ENCODE measurements around the gene NFYC.
A peak's percentile ranks its signal among the peaks of the same experiment; 100 is the strongest.

Gene NFYC

DNA sequence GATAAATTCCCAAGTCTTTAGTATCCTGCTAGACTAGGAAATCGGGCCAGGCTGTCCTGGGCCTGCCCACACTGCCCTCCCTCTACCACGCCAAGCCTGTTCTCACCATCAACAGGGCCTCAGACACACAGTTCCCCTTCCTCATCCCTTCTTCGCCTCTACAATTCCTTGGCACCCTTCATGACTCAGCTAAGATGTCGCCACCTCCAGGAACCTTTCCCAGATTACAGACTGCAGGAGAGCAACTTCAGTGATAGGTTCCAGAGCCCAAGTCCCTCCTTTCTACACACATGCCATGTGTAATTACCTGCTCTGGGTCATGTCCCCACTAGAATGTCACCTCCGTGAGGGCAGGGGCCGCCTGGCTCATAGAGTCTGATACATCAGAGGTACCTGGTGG lies 29.4 kb upstream of the NFYC start:
- Histone ChIP-seq H3K9me3 (ENCODE audit: insufficient read depth, low read length, severe bottlenecking) (no peaks in the 10 kb centered on the region), H4K20me1 (ENCODE audit: insufficient read depth, low read length) (peaks cover 46% of the 10 kb centered on the region), H3K4me3 (ENCODE audit: low read depth in 1 of 2, low read length in 2 of 2) (no peak overlapping the region), H3K27ac (ENCODE audit: low read length) (peak overlapping the region; percentile 94), H3K4me1 (ENCODE audit: insufficient read depth, low read length) (peaks cover 57% of the 10 kb centered on the region), H3K79me2 (ENCODE audit: insufficient read depth, low read length) (peaks cover 17% of the 10 kb centered on the region), H3K27me3 (ENCODE audit: insufficient read depth, low read length, poor library complexity) (no peaks in the 10 kb centered on the region), H3K4me2 (ENCODE audit: insufficient read depth, low read length) (peak overlapping the region; percentile 95), H2AFZ (ENCODE audit: low read depth, low read length) (no peak overlapping the region), H3K36me3 (ENCODE audit: insufficient read depth, low read length) (no peaks in the 10 kb centered on the region), H3K9ac (ENCODE audit: low read depth, low read length) (0 out of 2 replicates have a peak overlapping the region, but pooled peaks have one; percentile 46)
- DNase-seq (no peak), ATAC-seq (ENCODE audit: insufficient read depth, low read depth) (no peak)
- TF ChIP-seq EZH2 (IDR thresholded peaks at IDR 0.05; ENCODE audit: borderline replicate concordance, low read depth, low read length, severe bottlenecking), result no peak
- TF ChIP-seq, protein P1, sequence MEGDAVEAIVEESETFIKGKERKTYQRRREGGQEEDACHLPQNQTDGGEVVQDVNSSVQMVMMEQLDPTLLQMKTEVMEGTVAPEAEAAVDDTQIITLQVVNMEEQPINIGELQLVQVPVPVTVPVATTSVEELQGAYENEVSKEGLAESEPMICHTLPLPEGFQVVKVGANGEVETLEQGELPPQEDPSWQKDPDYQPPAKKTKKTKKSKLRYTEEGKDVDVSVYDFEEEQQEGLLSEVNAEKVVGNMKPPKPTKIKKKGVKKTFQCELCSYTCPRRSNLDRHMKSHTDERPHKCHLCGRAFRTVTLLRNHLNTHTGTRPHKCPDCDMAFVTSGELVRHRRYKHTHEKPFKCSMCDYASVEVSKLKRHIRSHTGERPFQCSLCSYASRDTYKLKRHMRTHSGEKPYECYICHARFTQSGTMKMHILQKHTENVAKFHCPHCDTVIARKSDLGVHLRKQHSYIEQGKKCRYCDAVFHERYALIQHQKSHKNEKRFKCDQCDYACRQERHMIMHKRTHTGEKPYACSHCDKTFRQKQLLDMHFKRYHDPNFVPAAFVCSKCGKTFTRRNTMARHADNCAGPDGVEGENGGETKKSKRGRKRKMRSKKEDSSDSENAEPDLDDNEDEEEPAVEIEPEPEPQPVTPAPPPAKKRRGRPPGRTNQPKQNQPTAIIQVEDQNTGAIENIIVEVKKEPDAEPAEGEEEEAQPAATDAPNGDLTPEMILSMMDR (IDR thresholded peaks at IDR 0.05; ENCODE audit: borderline replicate concordance, extremely low read depth, low read length, poor library complexity, severe bottlenecking), result no peak

DNA sequence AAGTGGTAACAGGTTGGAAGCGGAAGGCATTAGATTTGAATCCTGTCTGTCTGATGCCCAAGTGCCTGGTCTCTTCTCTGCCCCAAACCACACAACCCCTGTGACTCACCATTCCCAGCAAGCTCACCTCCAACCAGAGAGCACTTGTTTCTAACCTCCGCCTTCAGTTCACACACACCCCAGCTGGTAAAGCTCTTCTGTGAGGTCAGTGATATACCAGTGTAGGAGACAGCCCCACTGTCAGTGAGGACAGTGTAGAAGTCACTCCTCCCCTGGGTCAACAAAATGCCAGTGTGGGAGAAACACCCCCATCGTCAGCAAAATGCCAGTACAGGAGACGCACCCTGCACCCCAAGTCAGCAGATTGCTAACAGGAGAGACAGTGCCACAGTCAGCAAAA lies 28.6 kb upstream of the NFYC start:
- peaks cover 17% of the 10 kb centered on the region for H3K79me2 ChIP-seq (ENCODE audit: insufficient read depth, low read length)
- no peak for TF ChIP-seq EZH2 (IDR thresholded peaks at IDR 0.05; ENCODE audit: borderline replicate concordance, low read depth, low read length, severe bottlenecking)
- TF ChIP-seq, protein P1 (IDR thresholded peaks at IDR 0.05; ENCODE audit: borderline replicate concordance, extremely low read depth, low read length, poor library complexity, severe bottlenecking), result no peak
- ATAC-seq (ENCODE audit: insufficient read depth, low read depth), result peak; percentile 31
- peak overlapping the region; percentile 46 for H3K9ac ChIP-seq (ENCODE audit: low read depth, low read length)
- H3K4me2 ChIP-seq (ENCODE audit: insufficient read depth, low read length), result peak overlapping the region; percentile 95
- peak; percentile 57 for DNase-seq
- H3K27me3 ChIP-seq (ENCODE audit: insufficient read depth, low read length, poor library complexity), result no peaks in the 10 kb centered on the region
- H3K4me3 ChIP-seq (ENCODE audit: low read depth in 1 of 2, low read length in 2 of 2), result peak overlapping the region in 1 of 2 experiments; percentile 81; a peak in 2 of 4 replicates
- H3K27ac ChIP-seq (ENCODE audit: low read length), result peak overlapping the region; percentile 94
- H3K4me1 ChIP-seq (ENCODE audit: insufficient read depth, low read length), result peaks cover 57% of the 10 kb centered on the region
- H3K36me3 ChIP-seq (ENCODE audit: insufficient read depth, low read length), result no peaks in the 10 kb centered on the region
- H2AFZ ChIP-seq (ENCODE audit: low read depth, low read length), result no peak overlapping the region
- peaks cover 43% of the 10 kb centered on the region for H4K20me1 ChIP-seq (ENCODE audit: insufficient read depth, low read length)
- no peaks in the 10 kb centered on the region for H3K9me3 ChIP-seq (ENCODE audit: insufficient read depth, low read length, severe bottlenecking)

DNA sequence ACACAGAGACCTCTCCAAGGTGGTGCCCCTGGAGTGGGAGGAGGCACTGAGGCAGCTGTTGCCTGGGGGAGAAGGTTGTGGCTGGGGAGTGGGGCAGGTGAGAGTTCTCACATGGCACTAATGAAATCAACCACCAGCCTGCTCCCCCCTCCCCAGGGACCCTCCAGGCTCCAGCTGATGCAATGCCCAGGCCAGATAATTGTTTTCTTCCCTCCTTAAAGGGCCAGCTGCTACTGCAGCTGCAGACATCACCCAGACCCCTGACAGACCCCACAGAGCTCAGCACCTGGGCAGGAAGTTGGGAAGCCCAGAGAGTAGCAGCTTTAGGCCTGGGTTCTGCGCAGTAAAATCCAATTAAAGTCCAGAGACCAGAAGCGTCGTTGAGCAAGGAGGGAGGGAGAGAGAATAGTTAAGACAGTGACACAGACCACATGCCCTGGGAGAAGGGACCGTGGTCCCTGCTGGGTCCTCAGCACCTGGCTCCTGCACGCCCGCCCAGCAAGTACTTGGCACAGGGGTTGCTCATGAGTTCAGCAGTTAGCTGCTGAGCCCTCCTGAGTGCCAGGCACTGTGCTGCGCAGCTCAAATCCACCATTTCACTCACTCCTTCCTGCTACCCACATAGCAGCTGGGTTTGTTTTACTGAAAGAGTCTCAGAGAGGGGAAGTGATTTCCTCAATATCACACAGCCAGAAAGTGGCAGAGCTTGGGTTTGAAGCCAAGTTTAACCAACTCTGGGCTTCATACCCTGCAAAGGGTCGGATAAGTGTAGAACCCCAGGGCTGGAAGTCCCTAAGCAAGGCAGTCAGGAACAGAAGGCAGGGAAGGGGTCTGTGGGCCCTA lies 28.0 kb upstream of the NFYC start:
- peak; percentile 74 for ATAC-seq (ENCODE audit: insufficient read depth, low read depth)
- H3K79me2 ChIP-seq (ENCODE audit: insufficient read depth, low read length), result peaks cover 17% of the 10 kb centered on the region
- H3K4me3 ChIP-seq (ENCODE audit: low read depth in 1 of 2, low read length in 2 of 2), result peak overlapping the region in 1 of 2 experiments; percentile 81; a peak in 2 of 4 replicates
- no peaks in the 10 kb centered on the region for H3K9me3 ChIP-seq (ENCODE audit: insufficient read depth, low read length, severe bottlenecking)
- no peaks in the 10 kb centered on the region for H3K36me3 ChIP-seq (ENCODE audit: insufficient read depth, low read length)
- H2AFZ ChIP-seq (ENCODE audit: low read depth, low read length), result peak overlapping the region; percentile 2; the same call in 1 of the 2 replicates
- H3K27ac ChIP-seq (ENCODE audit: low read length), result peak overlapping the region; percentile 94
- peaks cover 37% of the 10 kb centered on the region for H4K20me1 ChIP-seq (ENCODE audit: insufficient read depth, low read length)
- TF ChIP-seq EZH2 (IDR thresholded peaks at IDR 0.05; ENCODE audit: borderline replicate concordance, low read depth, low read length, severe bottlenecking), result no peak
- TF ChIP-seq, protein P1 (IDR thresholded peaks at IDR 0.05; ENCODE audit: borderline replicate concordance, extremely low read depth, low read length, poor library complexity, severe bottlenecking), result no peak
- peaks cover 62% of the 10 kb centered on the region for H3K4me1 ChIP-seq (ENCODE audit: insufficient read depth, low read length)
- H3K27me3 ChIP-seq (ENCODE audit: insufficient read depth, low read length, poor library complexity), result no peaks in the 10 kb centered on the region
- H3K9ac ChIP-seq (ENCODE audit: low read depth, low read length), result peak overlapping the region; percentile 46
- H3K4me2 ChIP-seq (ENCODE audit: insufficient read depth, low read length), result peak overlapping the region; percentile 95
- peak; percentile 88 for DNase-seq

All from DND-41 (cell line).